Heart right ventricle (tissue), 16 donors: ENCODE data around the gene PRKCE. TPM values are rescaled to one million over a fixed set of nuclear protein-coding genes. Genes with fewer than 3 reads are reported as not detected.

ENCODE experiments used
- ATAC-seq, 8 donors: fragments of 200-7000 bp; cut with Tn5 transposase; one replicate each; pipeline ENCODE4 v1.9.1; 2020; ENCODE audit warnings: mild to moderate bottlenecking in 8 of 8, moderate library complexity in 8 of 8, moderate number of reproducible peaks in 1 of 8
- DNase-seq, 2 donors: peaks; one replicate each; pipeline ENCODE4 v3.0.0-alpha.2; 2020
- H3K27ac ChIP-seq, 10 donors: fragments of 200-600 bp; sonication (generic) in 2 of 10; one replicate each; pipeline versions ENCODE4 v1.5.0 to v1.8.0; 2020 to 2022; ENCODE audit warnings: mild to moderate bottlenecking in 3 of 10
- H3K27me3 ChIP-seq, 7 donors: fragments of 200-600 bp; one replicate each; pipeline ENCODE4 v1.8.0; 2021 to 2022; ENCODE audit warnings: mild to moderate bottlenecking in 2 of 7
- H3K36me3 ChIP-seq, 9 donors: fragments of 200-600 bp; sonication (generic) in 1 of 9; one replicate each; pipeline versions ENCODE4 v1.5.0 to v1.8.0; 2020 to 2022; ENCODE audit warnings: mild to moderate bottlenecking in 2 of 9
- H3K4me1 ChIP-seq, 9 donors: fragments of 200-600 bp; sonication (generic) in 1 of 9; one replicate each; pipeline versions ENCODE4 v1.5.0 to v1.8.0; 2020 to 2022; ENCODE audit warnings: mild to moderate bottlenecking in 4 of 9
- H3K4me3 ChIP-seq, 10 donors: fragments of 200-600 bp; sonication (generic) in 2 of 10; one replicate each; pipeline versions ENCODE4 v1.5.0 to v1.8.0; 2020 to 2022; ENCODE audit warnings: mild to moderate bottlenecking in 7 of 10, moderate library complexity in 2 of 10
- H3K9me3 ChIP-seq, 11 donors: fragments of 200-600 bp in 10 of 11; sonication (generic) in 2 of 11; one replicate each; pipeline versions ENCODE4 v1.5.0 to v1.8.0; 2013 to 2022; ENCODE audit warnings: mild to moderate bottlenecking in 2 of 11, control low read depth in 1 of 11, moderate library complexity in 1 of 11
- CTCF ChIP-seq, 9 donors: fragments of 200-600 bp; sonication (generic) in 2 of 9; IDR thresholded peaks; one replicate each; pipeline versions ENCODE4 v1.5.0 to v1.8.0; 2021 to 2022; ENCODE audit warnings: antibody characterized with exemption in 9 of 9, mild to moderate bottlenecking in 5 of 9, moderate library complexity in 1 of 9
- WGBS, 2 donors: extraction: QIAGEN DNeasy Blood & Tissue Kit; methylation state at CpG; one replicate each; pipeline ENCODE4 v1.1.7; 2013; ENCODE audit warnings: inconsistent platforms in 1 of 2; 5-methylcytosine and 5-hydroxymethylcytosine counted together
- intact Hi-C, 10 donors: fragments of 100-400 bp; cut with DNase I; formaldehyde crosslinking; loops; one replicate each; pipeline versions ENCODE4 v1.11.1 to v1.14.2; 2022
- polyA plus RNA-seq, 2 donors: library from polyadenylated mRNA; stranded (reverse); fragments of 200-250 nt; gene quantifications; one replicate each; pipeline ENCODE4 v1.2.3, GENCODE V29; 2013
- total RNA-seq, 10 donors: library from RNA; stranded (reverse); fragmentation: NEBNext Ultra II Directional in 3 of 10; extraction: Animal tissue kit (Norgen Biotek cat#: 25700) in 3 of 10; gene quantifications; one replicate each; pipeline versions ENCODE4 v1.2.1 to v1.2.4, GENCODE V29; 2021 to 2023
- donor health status: Arrhythmogenic right ventricular cardiomyopathy.
- donor health status: ischemic (EF 13 %, LVEDD 7.1; RV severe dilation, severe dysfunction).
- donor health status: healthy with polysubstance abuse.
- donor health status: DM: no; HTN: yes; CAD: no.
- donor health status: DM: no; HTN: no; CAD: no.
- donor health status: ischemic (EF 25% LVEDD 6.9; RV normal size, moderate dysfunction).
- donor health status: ischemic (EF 25% LVEDD 5.7; RV mildly dilated, moderate dysfunction).
- donor health status: healthy.
- donor health status: DM: yes; HTN: yes; CAD: no.
- donor health status: Ischemic cardiomyopathy.
- donor health status: ischemic (EF 35%, LVEDD 5.7; RV mildly dilated, moderate dysfunction).
- donor health status: nonischemic (EF 11% LVEDD 7.7; RV severe dilation, severe dysfunction).
- donor health status: DM: yes; HTN: yes; CAD: no.
- donor health status: PGD.
- donor health status: ischemic (EF 29% LVEDD 5.4; RV normal size, mild dysfunction).
- donor health status: nonischemic (EF 23%, LVEDD 6.1; RV moderate dilation, normal function).

PRKCE gene
- total and polyA plus RNA-seq, 12 donors: 3.7 to 22.7 (median 16.7) TPM

- Histone ChIP-seq H3K27me3 (no peaks in the 10 kb centered on the region), H3K9me3 (no peaks in the 10 kb centered on the region), H3K27ac (peak overlapping the region in 5 of 10 donors; percentile 17 to 69 (median 31)), H3K4me1 (peaks cover 6 to 58% (median 47%) of the 10 kb centered on the region in 9 donors), H3K4me3 (no peak overlapping the region), H3K36me3 (no peaks in the 10 kb centered on the region)
- WGBS, 2 donors: 76 to 80% methylated on average over 7 of the region's 7 CpGs
- ATAC-seq: peak in 1 of 8 donors; percentile 6
- DNase-seq: no peak
- intact Hi-C loops: no loop called here
- TF ChIP-seq CTCF (IDR thresholded peaks at IDR 0.05): no peak
These were observed 312.3 kb downstream of the PRKCE start for GRCh38 chr2:45963816-45964215.

- Histone ChIP-seq H3K36me3 (no peaks in the 10 kb centered on the region), H3K27me3 (no peaks in the 10 kb centered on the region), H3K4me1 (peaks cover 6 to 58% (median 47%) of the 10 kb centered on the region in 9 donors), H3K27ac (peak overlapping the region in 5 of 10 donors; percentile 17 to 69 (median 31)), H3K4me3 (no peak overlapping the region), H3K9me3 (no peaks in the 10 kb centered on the region)
- intact Hi-C loops: no loop called here
- DNase-seq (peak; percentile 67 to 75), ATAC-seq (peak in 6 of 8 donors; percentile 14 to 60 (median 35))
- 35 to 39% methylated on average over 6 of the region's 6 CpGs for WGBS, 2 donors
- TF ChIP-seq CTCF (IDR thresholded peaks at IDR 0.05): no peak
These were observed 312.9 kb downstream of the PRKCE start for GRCh38 chr2:45964223-45964841.

- intact Hi-C loops: no loop called here
- no peak for TF ChIP-seq CTCF (IDR thresholded peaks at IDR 0.05)
- WGBS, 2 donors: 16% methylated on average over 4 of the region's 4 CpGs
- Histone ChIP-seq H3K9me3 (no peaks in the 10 kb centered on the region), H3K36me3 (no peaks in the 10 kb centered on the region), H3K27me3 (no peaks in the 10 kb centered on the region), H3K4me3 (no peak overlapping the region), H3K27ac (peak overlapping the region in 4 of 10 donors; percentile 17 to 48 (median 36)), H3K4me1 (peaks cover 6 to 58% (median 47%) of the 10 kb centered on the region in 9 donors)
- no peak for DNase-seq
- ATAC-seq: no peak
These were observed 313.4 kb downstream of the PRKCE start for GRCh38 chr2:45964906-45965305.

- Histone ChIP-seq H3K27ac (peak overlapping the region in 1 of 10 donors; percentile 31), H3K9me3 (no peaks in the 10 kb centered on the region), H3K4me3 (no peak overlapping the region), H3K4me1 (peaks cover 6 to 52% (median 44%) of the 10 kb centered on the region in 9 donors), H3K27me3 (no peaks in the 10 kb centered on the region), H3K36me3 (no peaks in the 10 kb centered on the region)
- DNase-seq: no peak
- intact Hi-C loops: no loop called here
- TF ChIP-seq CTCF (IDR thresholded peaks at IDR 0.05): no peak
- ATAC-seq: no peak
- 93% methylated on average over 11 of the region's 11 CpGs for WGBS, 2 donors
These were observed 314.5 kb downstream of the PRKCE start for GRCh38 chr2:45965871-45966498.
